ENCODE measurements around the gene BUD31. TPM values are rescaled to one million over a fixed set of nuclear protein-coding genes. Genes with fewer than 3 reads are reported as not detected.

BUD31 gene
- total and polyA plus RNA-seq, 9 of the 15 experiments (the other 6 are each of a cell fraction or from before 2014, with no cell fraction given): 105 to 342 (median 247) TPM

DNA sequence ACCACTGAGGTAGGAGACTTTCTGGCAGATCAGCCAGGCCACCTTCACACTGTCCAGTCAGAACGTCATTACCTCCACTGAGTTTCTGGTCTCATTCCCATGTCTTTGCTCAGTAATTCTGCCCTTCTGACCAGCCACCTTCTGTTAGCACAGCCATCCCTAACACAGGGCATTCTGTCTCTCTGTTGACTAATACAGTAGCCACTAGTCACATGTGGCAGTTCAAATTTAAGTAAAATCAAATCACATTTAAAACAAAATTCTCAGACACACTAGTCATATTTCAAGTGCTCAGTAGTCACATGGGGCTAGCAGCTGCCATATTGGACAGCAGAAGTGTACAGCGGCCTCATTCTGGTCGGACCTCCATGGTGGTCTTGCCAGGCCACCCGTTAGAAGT lies 37.3 kb downstream of the BUD31 start:
- Histone ChIP-seq H3K9me3 (replicated peaks; ENCODE audit: control insufficient read depth, insufficient read depth, low read depth, low read length) (0 out of 2 replicates have a peak, but pooled peaks cover 2% of the 10 kb centered on the region), H3K4me2 (ENCODE audit: insufficient read depth, low read length) (no peak overlapping the region), H3K27me3 (ENCODE audit: control insufficient read depth in 2 of 2, insufficient read depth in 2 of 2, low read length in 2 of 2) (no peaks in the 10 kb centered on the region), H3K4me1 (replicated peaks in 1 of 2; ENCODE audit: control insufficient read depth in 2 of 2, insufficient read depth in 2 of 2, low read length in 2 of 2) (peaks cover 6 to 9% of the 10 kb centered on the region in 2 experiments; a peak in 4 of 5 replicates), H3K27ac (ENCODE audit: extremely low read depth, low read depth, low read length) (no peak overlapping the region), H3K36me3 (ENCODE audit: control insufficient read depth, insufficient read depth, low read length) (peaks cover 92% of the 10 kb centered on the region), H3K79me2 (ENCODE audit: control insufficient read depth, insufficient read depth, low read length) (peaks cover 22% of the 10 kb centered on the region), H3K9me1 (ENCODE audit: control insufficient read depth, insufficient read depth, low read length) (no peaks in the 10 kb centered on the region), H2AFZ (ENCODE audit: low read depth, low read length) (no peak overlapping the region), H3K9ac (ENCODE audit: insufficient read depth in 1 of 2, low read depth in 2 of 2, low read length in 2 of 2) (no peak overlapping the region), H3K4me3 (no peak overlapping the region), H4K20me1 (replicated peaks; ENCODE audit: control insufficient read depth, insufficient read depth, low read length) (no peaks in the 10 kb centered on the region; the same call in 1 of the 2 replicates)
- TF ChIP-seq ELF2 (CRISPR knock-in tag; IDR thresholded peaks at IDR 0.05) (no peak), BRD9 (IDR thresholded peaks at IDR 0.05; ENCODE audit: low read depth, partially characterized antibody) (no peak), RB1 (IDR thresholded peaks at IDR 0.05; ENCODE audit: low read depth) (no peak), ZNF134 (CRISPR knock-in tag; conservative IDR thresholded peaks at IDR 0.05) (no peak), SRSF9 (IDR thresholded peaks at IDR 0.05; ENCODE audit: borderline replicate concordance, low read depth, low read length) (no peak), NFATC3 (IDR thresholded peaks at IDR 0.05) (no peak)
- TF ChIP-seq, protein P1, sequence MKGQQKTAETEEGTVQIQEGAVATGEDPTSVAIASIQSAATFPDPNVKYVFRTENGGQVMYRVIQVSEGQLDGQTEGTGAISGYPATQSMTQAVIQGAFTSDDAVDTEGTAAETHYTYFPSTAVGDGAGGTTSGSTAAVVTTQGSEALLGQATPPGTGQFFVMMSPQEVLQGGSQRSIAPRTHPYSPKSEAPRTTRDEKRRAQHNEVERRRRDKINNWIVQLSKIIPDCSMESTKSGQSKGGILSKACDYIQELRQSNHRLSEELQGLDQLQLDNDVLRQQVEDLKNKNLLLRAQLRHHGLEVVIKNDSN (CRISPR knock-in tag; IDR thresholded peaks at IDR 0.05): no peak
- TF ChIP-seq, protein P2, sequence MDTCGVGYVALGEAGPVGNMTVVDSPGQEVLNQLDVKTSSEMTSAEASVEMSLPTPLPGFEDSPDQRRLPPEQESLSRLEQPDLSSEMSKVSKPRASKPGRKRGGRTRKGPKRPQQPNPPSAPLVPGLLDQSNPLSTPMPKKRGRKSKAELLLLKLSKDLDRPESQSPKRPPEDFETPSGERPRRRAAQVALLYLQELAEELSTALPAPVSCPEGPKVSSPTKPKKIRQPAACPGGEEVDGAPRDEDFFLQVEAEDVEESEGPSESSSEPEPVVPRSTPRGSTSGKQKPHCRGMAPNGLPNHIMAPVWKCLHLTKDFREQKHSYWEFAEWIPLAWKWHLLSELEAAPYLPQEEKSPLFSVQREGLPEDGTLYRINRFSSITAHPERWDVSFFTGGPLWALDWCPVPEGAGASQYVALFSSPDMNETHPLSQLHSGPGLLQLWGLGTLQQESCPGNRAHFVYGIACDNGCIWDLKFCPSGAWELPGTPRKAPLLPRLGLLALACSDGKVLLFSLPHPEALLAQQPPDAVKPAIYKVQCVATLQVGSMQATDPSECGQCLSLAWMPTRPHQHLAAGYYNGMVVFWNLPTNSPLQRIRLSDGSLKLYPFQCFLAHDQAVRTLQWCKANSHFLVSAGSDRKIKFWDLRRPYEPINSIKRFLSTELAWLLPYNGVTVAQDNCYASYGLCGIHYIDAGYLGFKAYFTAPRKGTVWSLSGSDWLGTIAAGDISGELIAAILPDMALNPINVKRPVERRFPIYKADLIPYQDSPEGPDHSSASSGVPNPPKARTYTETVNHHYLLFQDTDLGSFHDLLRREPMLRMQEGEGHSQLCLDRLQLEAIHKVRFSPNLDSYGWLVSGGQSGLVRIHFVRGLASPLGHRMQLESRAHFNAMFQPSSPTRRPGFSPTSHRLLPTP (IDR thresholded peaks at IDR 0.05; ENCODE audit: borderline replicate concordance, extremely low read depth, insufficient read length): no peak
- TF ChIP-seq, protein P3, sequence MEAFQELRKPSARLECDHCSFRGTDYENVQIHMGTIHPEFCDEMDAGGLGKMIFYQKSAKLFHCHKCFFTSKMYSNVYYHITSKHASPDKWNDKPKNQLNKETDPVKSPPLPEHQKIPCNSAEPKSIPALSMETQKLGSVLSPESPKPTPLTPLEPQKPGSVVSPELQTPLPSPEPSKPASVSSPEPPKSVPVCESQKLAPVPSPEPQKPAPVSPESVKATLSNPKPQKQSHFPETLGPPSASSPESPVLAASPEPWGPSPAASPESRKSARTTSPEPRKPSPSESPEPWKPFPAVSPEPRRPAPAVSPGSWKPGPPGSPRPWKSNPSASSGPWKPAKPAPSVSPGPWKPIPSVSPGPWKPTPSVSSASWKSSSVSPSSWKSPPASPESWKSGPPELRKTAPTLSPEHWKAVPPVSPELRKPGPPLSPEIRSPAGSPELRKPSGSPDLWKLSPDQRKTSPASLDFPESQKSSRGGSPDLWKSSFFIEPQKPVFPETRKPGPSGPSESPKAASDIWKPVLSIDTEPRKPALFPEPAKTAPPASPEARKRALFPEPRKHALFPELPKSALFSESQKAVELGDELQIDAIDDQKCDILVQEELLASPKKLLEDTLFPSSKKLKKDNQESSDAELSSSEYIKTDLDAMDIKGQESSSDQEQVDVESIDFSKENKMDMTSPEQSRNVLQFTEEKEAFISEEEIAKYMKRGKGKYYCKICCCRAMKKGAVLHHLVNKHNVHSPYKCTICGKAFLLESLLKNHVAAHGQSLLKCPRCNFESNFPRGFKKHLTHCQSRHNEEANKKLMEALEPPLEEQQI (IDR thresholded peaks at IDR 0.05): no peak
- TF ChIP-seq, protein P4, sequence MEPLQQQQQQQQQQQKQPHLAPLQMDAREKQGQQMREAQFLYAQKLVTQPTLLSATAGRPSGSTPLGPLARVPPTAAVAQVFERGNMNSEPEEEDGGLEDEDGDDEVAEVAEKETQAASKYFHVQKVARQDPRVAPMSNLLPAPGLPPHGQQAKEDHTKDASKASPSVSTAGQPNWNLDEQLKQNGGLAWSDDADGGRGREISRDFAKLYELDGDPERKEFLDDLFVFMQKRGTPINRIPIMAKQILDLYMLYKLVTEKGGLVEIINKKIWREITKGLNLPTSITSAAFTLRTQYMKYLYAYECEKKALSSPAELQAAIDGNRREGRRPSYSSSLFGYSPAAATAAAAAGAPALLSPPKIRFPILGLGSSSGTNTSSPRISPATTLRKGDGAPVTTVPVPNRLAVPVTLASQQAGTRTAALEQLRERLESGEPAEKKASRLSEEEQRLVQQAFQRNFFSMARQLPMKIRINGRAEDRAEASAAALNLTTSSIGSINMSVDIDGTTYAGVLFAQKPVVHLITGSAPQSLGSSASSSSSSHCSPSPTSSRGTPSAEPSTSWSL (CRISPR knock-in tag; IDR thresholded peaks at IDR 0.05; ENCODE audit: borderline replicate concordance): no peak
- TF ChIP-seq, protein P5, sequence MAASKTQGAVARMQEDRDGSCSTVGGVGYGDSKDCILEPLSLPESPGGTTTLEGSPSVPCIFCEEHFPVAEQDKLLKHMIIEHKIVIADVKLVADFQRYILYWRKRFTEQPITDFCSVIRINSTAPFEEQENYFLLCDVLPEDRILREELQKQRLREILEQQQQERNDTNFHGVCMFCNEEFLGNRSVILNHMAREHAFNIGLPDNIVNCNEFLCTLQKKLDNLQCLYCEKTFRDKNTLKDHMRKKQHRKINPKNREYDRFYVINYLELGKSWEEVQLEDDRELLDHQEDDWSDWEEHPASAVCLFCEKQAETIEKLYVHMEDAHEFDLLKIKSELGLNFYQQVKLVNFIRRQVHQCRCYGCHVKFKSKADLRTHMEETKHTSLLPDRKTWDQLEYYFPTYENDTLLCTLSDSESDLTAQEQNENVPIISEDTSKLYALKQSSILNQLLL (CRISPR knock-in tag; IDR thresholded peaks at IDR 0.05; ENCODE audit: borderline replicate concordance): no peak
- in situ Hi-C loops (cut with MboI): no loop called here
- ChIA-PET CTCF (ENCODE audit: low intra/inter-chr PET ratio) (no interaction called here), POLR2A (interaction anchor here (0.7 to 1.1 kb wide), 2 partner anchors 34 to 37 kb away, joined by 3 read pairs; partner anchors contain the start of gene BUD31)
- no peak for DNase-seq (ENCODE audit: extremely low read depth in 1 of 4, low spot score in 3 of 4)
- FAIRE-seq: no peak
- WGBS (ENCODE audit: insufficient coverage, low coverage, missing lambda C conversion rate): 80% methylated on average over 4 of the region's 4 CpGs
- no TSS peak for BruUV-seq (replicated peaks)
- no peak for ATAC-seq
- intact Hi-C loops (cut with micrococcal nuclease): no loop called here
